SJCRH30 (cell line): Measurements from ENCODE around the gene TERT. TPM values are rescaled to one million over a fixed set of nuclear protein-coding genes. Genes with fewer than 3 reads are reported as not detected.
A peak's percentile ranks its signal among the peaks of the same experiment; 100 is the strongest.

Source experiments
- DNase-seq, 2 experiments: peaks; one replicate each; pipeline ENCODE4 v3.0.0-alpha.2; 2015 to 2020
- H3K27ac ChIP-seq: fragments of 250-450 bp; sonication (Bioruptor Pico); 2 replicates; pipeline ENCODE4 v1.5.1; 2020; ENCODE audit warnings: mild to moderate bottlenecking, moderate library complexity
- H3K27me3 ChIP-seq: fragments of 250-450 bp; sonication (Bioruptor Pico); 2 replicates; pipeline ENCODE4 v1.5.1; 2020; ENCODE audit warnings: mild to moderate bottlenecking, moderate library complexity
- H3K36me3 ChIP-seq: fragments of 250-450 bp; sonication (Bioruptor Pico); 2 replicates; pipeline ENCODE4 v1.5.1; 2020; ENCODE audit warnings: mild to moderate bottlenecking, moderate library complexity
- H3K4me1 ChIP-seq: fragments of 250-450 bp; sonication (Bioruptor Pico); 2 replicates; pipeline ENCODE4 v1.5.1; 2020; ENCODE audit warnings: mild to moderate bottlenecking, moderate library complexity
- H3K4me3 ChIP-seq: fragments of 250-450 bp; sonication (Bioruptor Pico); 2 replicates; pipeline ENCODE4 v1.5.1; 2020; ENCODE audit warnings: mild to moderate bottlenecking, moderate library complexity
- H3K9me3 ChIP-seq: fragments of 250-450 bp; sonication (Bioruptor Pico); replicated peaks from 2 replicates; pipeline ENCODE4 v1.5.1; 2020; ENCODE audit warnings: mild to moderate bottlenecking, moderate library complexity
- total RNA-seq: library from RNA; depleted of rRNA; stranded (reverse); fragments of >200 nt; shearing (Covaris generic); gene quantifications from 2 replicates; pipeline ENCODE4 v1.2.3, GENCODE V29; 2014; rRNA removed

Gene TERT
- total RNA-seq, 1 experiment from 2014 or later, result not detected

DNA sequence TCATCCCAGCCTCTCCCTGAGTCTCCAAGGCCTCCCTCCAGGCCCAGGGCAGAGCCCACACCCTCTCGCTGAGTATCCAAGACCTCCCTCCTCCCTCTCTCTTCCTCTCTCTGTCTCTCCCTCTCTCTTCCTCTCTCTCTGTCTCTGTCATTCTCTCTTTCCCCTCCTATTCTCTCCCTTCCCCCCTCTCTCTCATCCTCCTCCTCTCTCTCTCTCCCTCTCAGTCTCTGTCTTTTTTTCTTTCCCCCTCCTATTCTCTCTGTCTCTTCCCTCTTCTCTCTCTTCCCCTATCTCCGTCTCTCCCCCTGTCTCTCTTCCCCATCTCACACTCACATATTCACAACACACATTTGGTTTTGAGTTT lies 85.4 kb downstream of the TERT start:
- Histone ChIP-seq H3K36me3 (no peaks in the 10 kb centered on the region), H3K4me3 (no peak overlapping the region), H3K27ac (no peak overlapping the region), H3K4me1 (peaks cover 24% of the 10 kb centered on the region), H3K27me3 (no peaks in the 10 kb centered on the region; the same call in 1 of the 2 replicates), H3K9me3 (no peaks in the 10 kb centered on the region)
- DNase-seq, result no peak

DNA sequence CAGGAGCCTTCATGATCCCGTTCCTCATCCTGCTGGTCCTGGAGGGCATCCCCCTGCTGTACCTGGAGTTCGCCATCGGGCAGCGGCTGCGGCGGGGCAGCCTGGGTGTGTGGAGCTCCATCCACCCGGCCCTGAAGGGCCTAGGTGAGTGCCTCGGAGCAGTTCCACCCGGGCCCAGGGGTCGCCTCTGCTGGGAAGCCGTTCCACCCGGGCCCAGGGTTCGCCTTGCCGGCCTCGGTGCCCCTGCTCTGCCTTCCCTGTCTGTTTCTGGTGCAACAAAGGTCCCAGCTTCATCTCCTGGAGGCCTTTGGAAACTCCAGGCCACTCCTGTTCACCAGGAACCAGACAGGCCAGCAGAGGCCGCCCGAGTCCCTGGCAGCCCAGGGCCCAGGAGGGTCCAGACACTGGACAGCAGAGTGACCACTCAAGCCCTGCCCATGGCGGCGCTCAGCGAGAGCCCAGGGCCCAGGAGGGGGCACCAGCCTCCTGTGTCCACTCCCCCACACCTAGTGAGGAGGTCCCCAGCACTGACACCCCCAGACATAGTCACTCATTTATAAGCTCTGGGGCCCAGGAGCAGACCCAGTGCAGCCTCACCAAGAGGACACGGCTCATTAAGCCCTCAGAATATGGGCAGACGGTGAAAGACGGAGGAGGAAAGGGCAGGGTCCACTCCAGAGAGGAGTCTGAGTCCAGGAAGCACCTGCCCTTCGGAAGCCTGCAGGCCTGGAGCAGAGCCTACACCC lies 86.0 kb downstream of the TERT start:
- Histone ChIP-seq H3K36me3 (no peaks in the 10 kb centered on the region), H3K4me1 (peaks cover 27% of the 10 kb centered on the region), H3K4me3 (no peak overlapping the region), H3K27me3 (no peaks in the 10 kb centered on the region; the same call in 1 of the 2 replicates), H3K9me3 (no peaks in the 10 kb centered on the region), H3K27ac (no peak overlapping the region)
- DNase-seq, result no peak

DNA sequence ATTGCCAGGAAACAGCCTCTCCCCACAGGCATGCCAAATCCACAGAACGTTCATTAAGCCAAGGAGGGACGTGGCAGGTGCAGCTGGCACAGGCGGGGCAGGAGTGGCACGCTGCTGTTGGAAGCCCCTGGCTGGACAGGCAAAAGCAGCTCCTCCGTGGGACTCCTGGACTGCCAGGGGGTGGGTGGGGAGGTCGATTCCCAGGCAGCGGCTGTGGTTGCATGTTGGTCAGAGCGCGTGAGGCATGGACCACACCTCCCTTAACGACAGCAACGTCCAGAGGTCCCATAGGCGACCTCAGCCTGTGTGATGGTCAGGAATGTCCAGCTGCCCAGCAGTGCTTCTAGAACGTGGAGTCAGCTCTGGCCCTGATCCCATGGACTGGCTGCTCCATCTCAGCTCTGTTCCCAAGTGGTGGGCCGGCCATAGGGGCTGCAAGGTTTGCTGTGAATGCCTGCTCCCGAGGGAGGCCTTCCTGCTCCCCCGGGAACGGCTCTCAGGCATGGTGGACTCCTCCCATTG lies 86.6 kb downstream of the TERT start:
- H3K4me1 ChIP-seq, result peaks cover 27% of the 10 kb centered on the region
- H3K36me3 ChIP-seq, result no peaks in the 10 kb centered on the region
- H3K4me3 ChIP-seq, result no peak overlapping the region
- no peaks in the 10 kb centered on the region; the same call in 1 of the 2 replicates for H3K27me3 ChIP-seq
- H3K27ac ChIP-seq, result no peak overlapping the region
- DNase-seq, result no peak
- no peaks in the 10 kb centered on the region for H3K9me3 ChIP-seq

DNA sequence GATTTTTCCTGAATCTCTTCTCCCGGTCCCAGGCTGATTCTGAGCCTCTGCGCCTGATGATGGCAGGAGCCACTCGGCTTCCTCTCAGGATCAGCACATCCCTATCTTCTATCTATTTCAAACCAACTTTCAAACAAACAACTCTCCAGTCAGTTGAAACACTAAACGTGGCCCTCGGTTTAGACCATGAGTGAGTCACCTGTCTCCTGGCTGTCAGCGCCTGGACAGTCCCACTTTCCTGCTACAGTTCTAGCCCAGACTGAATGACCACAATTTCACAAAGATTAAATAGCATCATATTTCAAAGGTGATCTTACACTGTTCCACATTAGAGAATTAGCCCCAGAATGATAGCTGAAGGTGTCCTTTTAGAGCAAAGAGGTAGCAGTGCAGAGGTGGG lies 87.3 kb downstream of the TERT start:
- H3K4me1 ChIP-seq, result peaks cover 27% of the 10 kb centered on the region
- H3K36me3 ChIP-seq, result no peaks in the 10 kb centered on the region
- DNase-seq, result peak; percentile 17 to 56
- H3K9me3 ChIP-seq, result no peaks in the 10 kb centered on the region
- no peak overlapping the region for H3K27ac ChIP-seq
- H3K27me3 ChIP-seq, result no peaks in the 10 kb centered on the region; the same call in 1 of the 2 replicates
- H3K4me3 ChIP-seq, result no peak overlapping the region

DNA sequence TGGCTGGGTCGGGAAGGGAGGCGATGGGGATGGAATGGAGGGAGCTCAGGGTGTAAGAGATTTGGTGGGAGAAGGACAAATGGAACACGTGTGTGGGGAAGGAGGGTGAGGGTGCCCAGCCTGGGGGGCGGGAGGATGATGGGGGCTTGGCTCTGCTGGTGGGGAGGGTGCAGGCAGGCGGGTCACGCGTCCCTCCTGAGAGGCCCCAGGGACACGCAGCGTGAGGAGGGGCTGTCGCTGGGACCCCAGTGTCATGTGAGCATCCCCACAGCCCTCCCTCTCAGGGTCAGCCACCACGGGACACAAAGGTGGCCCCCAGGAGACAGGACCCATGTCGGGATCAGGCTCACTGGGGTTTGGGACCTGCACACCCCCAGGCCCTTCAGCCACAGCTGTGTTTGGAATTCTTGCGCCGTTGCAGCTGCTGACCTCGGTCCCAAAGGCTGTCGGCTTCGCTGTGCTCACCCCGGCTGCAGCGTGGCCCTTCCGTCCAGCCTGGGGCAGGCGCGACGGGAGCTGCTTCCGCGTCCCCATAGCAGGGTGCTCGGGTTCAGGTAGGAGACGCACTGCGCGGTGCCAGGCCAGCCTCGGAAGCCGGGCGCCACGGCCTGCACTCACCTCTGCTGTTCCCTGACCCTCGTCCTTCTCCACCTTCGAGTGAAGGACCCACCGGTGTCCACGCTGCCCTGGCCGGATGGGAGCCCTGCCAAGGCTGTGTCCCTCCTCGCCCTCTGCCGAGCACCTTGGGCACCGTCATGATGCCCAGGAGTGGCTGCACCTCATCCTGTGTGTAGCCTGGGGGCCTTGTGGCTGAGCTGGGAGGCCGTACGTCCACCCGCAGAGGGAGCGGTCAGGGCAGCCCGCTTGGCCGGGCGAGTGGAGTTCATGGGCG lies 88.1 kb downstream of the TERT start:
- Histone ChIP-seq H3K36me3 (no peaks in the 10 kb centered on the region), H3K27ac (peak overlapping the region; percentile 26; the same call in 1 of the 2 replicates), H3K9me3 (no peaks in the 10 kb centered on the region), H3K4me3 (peak overlapping the region; percentile 18), H3K27me3 (no peaks in the 10 kb centered on the region; the same call in 1 of the 2 replicates), H3K4me1 (peaks cover 27% of the 10 kb centered on the region)
- DNase-seq, result peak; percentile 27 to 51

DNA sequence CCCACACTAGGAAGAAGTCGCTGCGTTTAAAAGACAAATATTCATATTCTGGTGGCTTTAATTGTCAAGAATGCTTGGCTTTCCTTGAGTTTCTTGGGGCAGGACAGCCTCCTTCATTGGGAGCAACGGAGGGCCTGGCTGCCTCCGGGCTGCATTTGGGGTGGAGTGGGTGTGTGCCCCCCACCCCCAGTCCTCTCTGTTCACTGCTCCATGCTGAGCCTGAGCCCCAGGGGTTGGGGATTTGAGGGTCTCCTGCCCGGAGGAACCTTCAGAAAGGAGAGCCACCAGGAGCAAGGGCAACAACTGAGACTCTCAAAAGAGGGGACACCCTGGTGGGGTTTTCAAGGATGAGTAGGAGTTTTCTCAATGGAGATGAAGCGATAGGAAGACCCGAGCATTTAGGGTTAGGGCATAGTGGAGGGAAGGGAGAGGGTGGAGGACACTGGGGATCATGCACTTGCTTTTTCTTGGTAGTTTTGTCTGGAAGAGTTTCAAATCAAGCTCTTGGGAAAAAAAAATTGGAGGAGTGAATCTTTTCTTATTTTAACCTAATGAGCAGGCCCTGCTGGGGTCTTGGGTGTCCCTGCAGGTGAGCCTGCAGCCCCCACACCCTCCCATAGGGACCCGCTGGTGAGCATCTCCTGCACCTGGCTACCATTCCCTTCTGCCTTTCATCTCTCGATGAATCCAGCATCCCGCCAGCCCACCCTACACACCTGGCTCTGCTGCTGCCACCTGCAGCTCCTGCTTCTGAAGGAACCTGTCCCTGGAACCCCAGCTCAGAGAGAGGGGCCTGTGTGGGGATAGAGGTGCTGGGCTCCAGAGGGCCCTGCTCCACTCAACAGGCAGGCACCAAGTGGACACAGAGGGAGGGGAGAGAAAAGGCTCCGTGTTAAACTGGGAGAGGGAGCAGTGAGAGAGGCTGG lies 89.3 kb downstream of the TERT start:
- peaks cover 27% of the 10 kb centered on the region for H3K4me1 ChIP-seq
- no peak overlapping the region for H3K4me3 ChIP-seq
- no peak overlapping the region for H3K27ac ChIP-seq
- DNase-seq, result no peak
- no peaks in the 10 kb centered on the region; the same call in 1 of the 2 replicates for H3K27me3 ChIP-seq
- no peaks in the 10 kb centered on the region for H3K9me3 ChIP-seq
- no peaks in the 10 kb centered on the region for H3K36me3 ChIP-seq

DNA sequence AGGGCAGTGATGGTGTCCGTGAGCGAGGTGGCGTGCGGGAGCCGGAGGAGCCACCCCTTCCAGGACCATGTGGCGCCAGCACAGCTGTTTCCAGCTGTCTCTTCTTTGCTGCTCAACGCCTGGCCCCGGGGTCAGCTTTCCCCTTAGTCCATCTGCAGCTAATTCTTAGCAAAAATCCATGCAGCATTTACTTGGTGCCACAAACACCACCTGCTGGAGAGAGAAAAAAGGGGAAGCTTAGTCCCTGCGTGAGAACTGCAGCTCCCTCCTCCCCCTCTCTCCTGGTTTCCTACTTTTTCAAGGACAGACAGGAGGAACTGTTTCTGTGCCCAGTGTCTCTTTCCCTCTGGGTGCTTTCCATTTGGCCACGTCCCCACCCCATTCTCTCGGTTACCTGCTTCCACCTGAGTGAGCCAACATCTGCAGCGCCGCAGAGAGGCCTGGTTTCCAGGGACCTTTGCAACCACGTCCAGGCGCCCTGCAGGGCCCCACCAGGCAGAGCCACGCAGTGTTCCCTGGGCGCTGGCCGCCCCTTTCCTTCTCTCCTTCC lies 90.1 kb downstream of the TERT start:
- Histone ChIP-seq H3K4me1 (peaks cover 27% of the 10 kb centered on the region), H3K27me3 (no peaks in the 10 kb centered on the region; the same call in 1 of the 2 replicates), H3K27ac (no peak overlapping the region), H3K9me3 (no peaks in the 10 kb centered on the region), H3K36me3 (no peaks in the 10 kb centered on the region), H3K4me3 (no peak overlapping the region)
- DNase-seq, result peak; percentile 66 to 75

DNA sequence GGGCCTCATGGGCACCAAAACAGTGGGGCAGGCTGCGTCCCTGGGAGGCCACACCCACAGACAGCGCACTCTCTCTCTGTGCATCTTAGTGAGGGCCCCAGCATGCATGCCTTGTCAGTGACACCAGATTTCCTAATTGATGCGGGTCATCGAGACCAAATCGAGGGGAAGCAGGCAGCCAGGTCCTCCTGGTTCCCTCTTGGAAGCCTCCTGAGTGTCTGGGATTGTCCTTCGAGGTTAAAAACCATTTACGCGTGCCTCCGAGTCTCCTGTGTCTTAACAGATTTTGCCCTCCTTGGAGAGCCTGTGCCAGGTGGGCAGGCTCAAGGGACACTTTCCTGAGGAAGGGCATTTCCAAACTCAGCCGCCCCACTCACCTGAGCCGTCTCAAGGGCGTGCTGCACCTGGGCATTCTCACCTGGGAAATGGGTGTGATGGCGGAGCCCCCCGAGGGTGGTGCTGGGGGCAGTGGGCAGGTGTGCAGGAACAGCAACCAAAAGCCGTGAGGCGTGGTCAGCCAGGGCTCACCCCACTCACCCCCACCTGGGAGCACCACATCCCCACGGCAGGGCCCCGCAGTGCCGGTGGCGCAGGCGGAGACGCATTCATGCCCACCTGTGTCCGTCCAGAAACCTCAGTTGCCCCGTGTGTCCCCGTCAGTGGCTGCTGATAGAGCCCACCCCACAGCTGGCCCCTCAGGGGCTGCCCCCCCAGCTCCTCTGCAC lies 90.7 kb downstream of the TERT start:
- H3K4me1 ChIP-seq, result peaks cover 27% of the 10 kb centered on the region
- no peak overlapping the region for H3K27ac ChIP-seq
- DNase-seq, result no peak
- H3K27me3 ChIP-seq, result no peaks in the 10 kb centered on the region; the same call in 1 of the 2 replicates
- no peaks in the 10 kb centered on the region for H3K36me3 ChIP-seq
- H3K9me3 ChIP-seq, result no peaks in the 10 kb centered on the region
- H3K4me3 ChIP-seq, result no peak overlapping the region

DNA sequence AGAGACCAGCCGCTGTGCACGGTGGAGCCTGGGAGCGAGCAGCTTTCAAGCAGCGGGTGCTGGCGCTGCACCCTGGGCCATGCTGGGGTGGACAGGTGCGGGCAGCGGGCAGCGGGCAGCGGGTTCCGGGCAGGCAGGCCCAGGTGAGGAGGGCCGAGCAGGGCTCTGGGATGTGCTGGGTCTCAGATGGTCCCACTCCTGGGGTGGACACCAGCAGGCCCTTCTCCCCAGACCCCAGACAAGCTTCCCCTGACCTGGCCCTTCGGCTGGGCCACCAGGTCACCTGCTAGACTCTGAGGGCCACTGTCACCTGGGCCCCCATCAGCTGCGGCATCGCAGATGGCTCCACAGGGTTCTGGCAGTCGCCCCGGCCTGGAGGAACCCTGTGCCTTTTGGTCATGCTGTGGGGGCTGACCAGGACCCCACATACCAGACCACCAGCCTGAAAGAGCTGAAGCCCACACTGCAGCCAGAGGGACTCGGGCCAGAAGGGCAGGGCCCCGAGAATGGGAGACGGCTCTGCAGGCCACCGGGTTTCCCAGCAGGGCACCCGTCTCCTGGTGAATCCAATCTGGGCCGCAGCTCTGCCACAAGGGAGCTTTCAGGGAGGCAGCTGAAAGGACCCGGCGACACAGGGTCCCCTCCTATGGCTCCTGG lies 91.4 kb downstream of the TERT start:
- Histone ChIP-seq H3K9me3 (no peaks in the 10 kb centered on the region), H3K4me1 (peaks cover 27% of the 10 kb centered on the region), H3K27ac (no peak overlapping the region), H3K4me3 (no peak overlapping the region), H3K36me3 (no peaks in the 10 kb centered on the region), H3K27me3 (no peaks in the 10 kb centered on the region; the same call in 1 of the 2 replicates)
- DNase-seq, result no peak

Other genes with a start within 250 kb of the TERT start
- 11.5 and 12.0 TPM in 2 replicates for gene SLC12A7, start 183.0 kb downstream of the TERT start, total RNA-seq
- not detected in 2 replicates for gene SLC6A19, start 93.5 kb downstream of the TERT start, total RNA-seq
- gene SLC6A18, start 69.7 kb downstream of the TERT start, total RNA-seq, result not detected in 2 replicates
- gene CLPTM1L, start 50.0 kb upstream of the TERT start, total RNA-seq, result 83.2 and 93.4 TPM in 2 replicates
- 0.04 and 0.23 TPM in 2 replicates for gene SLC6A3, start 150.4 kb upstream of the TERT start, total RNA-seq
- gene LPCAT1, start 228.9 kb upstream of the TERT start, total RNA-seq, result 36.9 and 44.6 TPM in 2 replicates